HL-60 (cell line): ENCODE measurements around the gene SCUBE1.

ENCODE experiments used
- CTCF ChIP-seq: IDR thresholded peaks from one replicate; pipeline ENCODE4 v1.5.1; 2011; ENCODE audit warnings: low read length, control low read depth, inconsistent platforms; ENCODE audit not compliant: insufficient read depth
- GABPA ChIP-seq: IDR thresholded peaks from 2 replicates; pipeline ENCODE4 v1.6.1; 2012; ENCODE audit warnings: low read depth
- POLR2AphosphoS5 ChIP-seq: IDR thresholded peaks from 2 replicates; pipeline ENCODE4 v1.6.1; 2012; ENCODE audit warnings: low read depth
- REST ChIP-seq: IDR thresholded peaks from 2 replicates; pipeline ENCODE4 v1.6.1; 2012; ENCODE audit warnings: low read depth; ENCODE audit not compliant: insufficient replicate concordance
- SPI1 ChIP-seq: IDR thresholded peaks from 2 replicates; pipeline ENCODE4 v1.6.1; 2012; ENCODE audit warnings: low read depth, mild to moderate bottlenecking, borderline replicate concordance

- TF ChIP-seq CTCF, result no peak
- TF ChIP-seq POLR2AphosphoS5, result no peak
- no peak for TF ChIP-seq REST
- no peak for TF ChIP-seq GABPA
- TF ChIP-seq SPI1, result no peak
Observed at GRCh38 chr22:43266076-43266475, 77.1 kb downstream of the SCUBE1 start.
